NCI-H146 treated with DMSO at 0.1 percent for 48 hours (cell line): ENCODE data around the gene STAT2.

Source experiments
- DNase-seq: peaks from one replicate; lab custom pipeline; 2025; ENCODE audit not compliant: unreplicated experiment; lab: John Stamatoyannopoulos, UW

The STAT2 gene

GRCh38 chr12:56297400-56297799 lies 62.5 kb downstream of the STAT2 start:
- no peak for DNase-seq

DNA sequence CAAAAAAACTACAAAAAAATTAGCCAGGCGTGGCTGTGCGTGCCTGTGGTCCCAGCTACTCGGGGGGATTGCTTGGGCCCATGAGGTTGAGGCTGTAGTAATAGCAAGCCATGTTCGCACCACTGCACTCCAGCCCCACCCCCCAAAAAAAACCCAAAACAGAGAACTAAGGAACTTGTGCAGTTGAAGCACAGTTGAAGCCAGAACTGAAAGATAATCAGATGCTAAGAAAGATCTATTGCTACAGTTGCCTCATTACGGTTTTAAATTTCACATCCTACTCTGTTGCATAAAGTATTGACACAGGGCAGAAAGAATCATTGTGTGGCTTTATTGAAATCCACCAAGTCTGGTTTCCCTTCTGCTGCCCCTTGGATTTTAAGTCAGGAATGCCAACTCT lies 63.6 kb downstream of the STAT2 start:
- no peak for DNase-seq

DNA sequence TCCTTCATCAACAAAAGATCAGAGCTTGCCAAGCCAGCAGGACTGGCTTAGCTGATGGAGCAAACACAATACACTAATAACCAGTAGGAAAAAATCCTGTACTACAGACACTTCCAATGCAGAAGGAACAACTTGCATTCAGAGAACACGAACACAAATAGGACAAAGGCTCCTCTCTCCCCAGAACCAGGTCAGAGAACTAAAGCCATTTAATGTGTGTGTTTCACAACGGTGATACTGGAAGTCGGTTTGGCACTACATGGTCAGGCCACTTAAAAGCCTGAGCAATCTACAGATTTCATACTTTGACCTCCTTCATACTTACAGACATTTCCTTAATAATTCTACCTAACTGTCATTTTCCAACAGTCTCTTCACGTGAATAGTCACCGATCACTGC lies 66.1 kb downstream of the STAT2 start:
- no peak for DNase-seq
